ENCODE measurements around the gene WDR18.

WDR18 gene, protein sequence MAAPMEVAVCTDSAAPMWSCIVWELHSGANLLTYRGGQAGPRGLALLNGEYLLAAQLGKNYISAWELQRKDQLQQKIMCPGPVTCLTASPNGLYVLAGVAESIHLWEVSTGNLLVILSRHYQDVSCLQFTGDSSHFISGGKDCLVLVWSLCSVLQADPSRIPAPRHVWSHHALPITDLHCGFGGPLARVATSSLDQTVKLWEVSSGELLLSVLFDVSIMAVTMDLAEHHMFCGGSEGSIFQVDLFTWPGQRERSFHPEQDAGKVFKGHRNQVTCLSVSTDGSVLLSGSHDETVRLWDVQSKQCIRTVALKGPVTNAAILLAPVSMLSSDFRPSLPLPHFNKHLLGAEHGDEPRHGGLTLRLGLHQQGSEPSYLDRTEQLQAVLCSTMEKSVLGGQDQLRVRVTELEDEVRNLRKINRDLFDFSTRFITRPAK

DNA sequence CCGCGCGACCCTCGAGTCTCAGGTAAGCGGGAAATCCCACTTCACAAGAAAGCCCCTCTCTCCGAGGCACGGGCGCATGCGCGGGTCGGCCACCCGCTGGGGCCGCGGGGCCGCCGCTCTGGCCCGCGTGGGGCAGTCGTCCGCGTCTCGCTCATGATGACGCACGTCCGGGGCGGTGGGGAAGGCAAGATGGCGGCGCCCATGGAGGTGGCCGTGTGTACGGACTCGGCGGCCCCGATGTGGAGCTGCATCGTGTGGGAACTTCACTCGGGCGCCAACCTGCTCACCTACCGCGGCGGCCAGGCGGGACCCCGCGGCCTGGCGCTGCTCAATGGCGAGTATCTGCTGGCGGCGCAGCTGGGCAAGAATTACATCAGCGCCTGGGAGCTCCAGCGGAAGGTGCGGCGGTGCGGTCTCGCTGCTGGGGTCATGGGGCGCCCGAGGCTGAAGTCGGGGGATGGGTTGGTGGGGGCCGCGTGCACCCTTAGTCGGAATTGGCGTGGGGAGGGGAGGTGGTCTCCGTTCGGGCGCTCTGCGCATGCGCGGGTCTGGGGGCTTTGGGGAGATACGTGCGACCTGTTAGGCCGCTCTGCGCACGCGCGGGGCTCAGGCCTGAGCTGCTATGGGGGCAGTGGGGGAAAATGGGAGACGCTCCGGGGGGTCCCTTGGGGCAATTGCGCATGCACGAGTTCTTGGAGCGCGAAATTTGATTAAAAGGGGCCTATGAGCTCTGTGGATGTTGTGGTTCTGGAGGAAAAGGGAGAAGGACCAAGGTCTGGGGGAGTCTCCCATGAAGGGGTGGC lies at the start of gene WDR18:
WDR18 (plus strand) TSS at position 181 of the 803 bp plus-strand sequence; CDS start at position 190, 9 bp downstream.
- peak; percentile 57 to 96 (median 89) for DNase-seq

DNA sequence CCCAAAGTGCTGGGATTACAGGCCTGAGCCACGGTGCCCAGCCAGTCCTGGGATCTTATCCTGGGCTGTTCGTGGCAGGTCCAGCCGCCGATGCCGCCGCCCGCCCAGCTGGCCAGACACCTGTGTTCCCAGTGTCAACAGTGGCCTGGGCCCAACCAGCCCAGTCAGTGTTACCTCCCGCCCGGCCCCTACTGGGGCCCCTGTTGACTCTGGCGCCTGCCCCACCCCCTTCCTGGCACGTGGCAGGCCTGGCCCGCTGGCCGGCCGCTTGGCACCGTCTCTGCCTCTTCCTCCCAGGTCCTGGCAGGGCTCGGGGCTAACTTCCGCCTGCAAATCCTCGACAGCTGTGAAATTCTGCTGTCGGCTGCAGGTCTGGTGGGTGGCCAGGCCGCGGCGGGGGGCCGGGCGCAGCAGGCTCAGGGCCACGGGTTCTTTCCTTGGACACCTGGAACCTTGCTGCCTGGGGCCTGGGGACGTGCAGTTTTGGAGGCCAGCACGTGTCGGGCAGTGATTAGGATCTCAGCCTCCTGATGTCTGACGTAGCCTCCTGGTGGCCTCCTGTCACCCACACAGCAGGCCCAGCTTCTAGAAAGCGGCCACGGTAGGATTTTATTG lies 49.2 kb upstream of the WDR18 start:
- peak in 53 of 58 donors; percentile 15 to 81 (median 63) for DNase-seq

DNA sequence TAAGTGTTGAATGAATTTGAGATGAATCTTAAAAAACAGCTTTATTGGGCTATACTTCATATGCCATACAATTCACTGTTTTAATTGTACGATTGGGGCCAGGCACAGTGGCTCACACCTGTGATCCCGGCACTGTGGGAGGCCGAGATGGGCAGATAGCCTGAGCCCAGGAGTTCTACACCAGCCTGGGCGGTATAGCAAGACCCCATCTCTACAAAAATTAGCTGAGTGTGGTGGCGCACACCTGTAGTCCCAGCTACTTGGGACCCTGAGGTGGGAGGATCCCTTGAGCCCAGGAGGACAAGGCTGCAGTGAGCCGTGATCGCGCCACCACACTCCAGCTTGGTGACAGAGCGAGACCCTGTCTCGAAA lies 48.0 kb upstream of the WDR18 start:
- DNase-seq, result no peak

DNA sequence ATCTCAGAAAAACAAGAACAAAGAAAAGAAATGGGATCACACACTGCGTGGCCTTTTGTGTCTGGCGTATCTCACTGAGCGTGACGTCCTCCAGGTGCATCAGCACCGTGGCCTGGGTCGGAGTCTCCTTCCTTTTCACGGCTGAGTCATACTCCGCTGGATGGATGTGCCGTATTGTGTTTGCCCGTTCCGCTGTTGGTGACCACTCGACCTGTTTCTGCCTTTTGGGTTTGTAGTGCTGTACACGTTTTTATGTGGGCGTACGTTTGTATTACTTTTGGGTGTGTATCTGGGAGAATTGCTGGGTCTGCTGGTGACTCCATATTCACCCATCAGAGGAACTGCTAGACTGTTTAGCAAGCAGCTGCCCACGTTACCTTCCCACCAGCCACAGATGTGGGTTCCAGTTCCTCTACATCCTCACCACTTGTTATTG lies 46.9 kb upstream of the WDR18 start:
- DNase-seq, result no peak

DNA sequence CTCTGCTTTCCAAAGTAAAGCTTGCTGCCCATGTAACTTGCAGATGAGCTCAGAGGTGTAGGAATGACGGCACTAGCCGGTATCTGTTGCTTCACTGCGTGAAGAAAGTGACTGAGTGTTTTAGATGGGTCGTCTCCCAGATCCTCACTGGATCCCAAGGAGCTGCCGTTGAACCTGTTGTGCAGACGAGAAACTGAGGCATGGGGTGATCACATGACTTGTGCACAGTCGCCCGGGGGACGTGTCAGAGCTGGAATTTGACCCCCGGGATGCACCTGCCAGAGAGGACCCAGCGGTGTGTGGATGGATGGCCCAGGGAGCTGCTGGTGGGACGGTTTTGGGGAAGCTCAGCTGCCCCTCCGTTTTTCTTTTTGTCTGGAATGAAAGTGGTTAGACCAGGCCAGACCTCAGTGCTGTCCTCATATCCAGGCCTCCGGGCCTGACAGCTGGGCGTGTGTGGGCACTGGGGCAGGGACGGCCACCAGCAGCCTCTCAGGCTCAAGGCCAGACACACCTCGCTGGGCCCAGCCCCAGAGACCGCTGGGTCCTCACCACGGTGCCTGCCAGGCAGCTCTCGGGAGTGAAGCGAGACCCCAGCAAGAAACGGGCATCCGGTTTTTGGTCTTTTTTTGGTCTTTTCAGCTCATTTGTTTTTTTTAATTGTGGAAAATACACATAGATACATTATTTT lies 45.8 kb upstream of the WDR18 start:
- no peak for DNase-seq

DNA sequence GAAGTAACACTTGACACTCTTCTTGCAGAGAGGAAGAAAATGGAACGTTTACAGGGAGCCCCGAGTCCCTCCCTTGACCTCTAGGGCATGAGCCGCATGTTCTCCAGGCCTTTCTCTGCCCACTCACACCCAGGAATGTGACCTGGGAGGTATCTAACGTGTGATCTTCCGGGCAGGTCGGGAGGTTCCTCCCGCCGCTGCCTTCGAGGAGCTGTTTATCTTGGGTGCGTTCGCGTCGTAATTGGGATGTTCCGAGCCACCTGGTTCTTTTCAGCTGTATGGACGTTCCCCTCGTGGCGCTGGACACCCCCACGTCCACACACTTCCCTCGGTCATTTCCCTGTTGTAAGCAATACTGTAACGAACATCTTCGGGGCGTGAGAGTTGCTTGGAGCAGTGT lies 44.7 kb upstream of the WDR18 start:
- DNase-seq, result no peak

DNA sequence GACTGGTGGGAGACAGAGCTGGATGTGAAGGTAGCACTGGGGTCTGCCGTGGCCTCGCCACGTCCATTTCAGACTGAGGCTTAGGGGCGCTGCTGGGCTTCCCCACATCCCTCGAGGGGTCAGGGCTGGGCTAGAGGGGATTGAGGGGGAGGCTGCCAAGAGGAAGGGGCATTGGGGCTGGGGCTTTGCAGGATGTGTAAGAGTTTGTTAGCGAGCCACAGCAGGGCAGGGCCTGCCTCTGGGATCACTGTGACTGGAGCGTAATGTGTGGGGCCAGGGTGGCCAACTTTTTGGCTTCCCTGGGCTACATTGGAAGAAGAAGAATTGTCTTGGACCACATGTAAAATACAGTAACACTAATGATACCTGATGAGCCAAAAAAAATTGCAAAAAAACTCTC lies 44.2 kb upstream of the WDR18 start:
- DNase-seq, result no peak

DNA sequence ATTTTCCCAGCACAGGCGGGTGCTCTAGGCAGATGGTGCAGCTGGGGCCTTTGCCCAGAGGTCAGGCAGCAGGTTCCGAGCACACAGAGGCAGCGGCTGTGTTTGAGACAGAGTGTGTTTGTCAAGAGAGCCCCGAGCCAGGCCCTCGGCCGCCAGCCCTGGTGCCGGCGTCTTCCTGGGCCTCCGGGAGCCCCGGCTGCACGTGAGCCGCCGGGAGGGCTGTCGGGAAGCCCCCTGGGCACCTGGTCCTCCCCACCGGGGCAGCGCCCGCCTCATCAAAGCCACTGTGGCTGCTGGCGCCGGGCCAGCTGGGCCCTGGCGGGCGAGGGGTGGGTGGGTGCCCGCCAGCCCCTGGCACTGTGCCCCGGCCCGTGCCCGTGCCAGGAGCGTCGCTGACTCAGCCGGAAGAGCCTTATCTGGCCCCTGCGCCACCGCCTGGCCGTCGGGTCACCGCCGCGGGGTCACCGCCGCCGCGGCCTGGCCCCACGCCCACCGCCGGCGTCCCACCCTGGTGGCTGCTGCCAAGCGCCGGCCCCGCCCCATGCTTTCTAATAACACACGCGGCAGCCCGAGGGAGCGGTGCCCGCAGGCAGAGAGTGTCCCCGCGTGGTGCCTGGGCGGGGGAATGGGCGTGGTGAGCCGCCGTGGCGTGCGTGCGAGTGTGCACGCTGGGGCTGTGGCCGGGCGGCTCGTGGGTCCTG lies 43.4 kb upstream of the WDR18 start:
- peak in 54 of 58 donors; percentile 23 to 91 (median 66) for DNase-seq

DNA sequence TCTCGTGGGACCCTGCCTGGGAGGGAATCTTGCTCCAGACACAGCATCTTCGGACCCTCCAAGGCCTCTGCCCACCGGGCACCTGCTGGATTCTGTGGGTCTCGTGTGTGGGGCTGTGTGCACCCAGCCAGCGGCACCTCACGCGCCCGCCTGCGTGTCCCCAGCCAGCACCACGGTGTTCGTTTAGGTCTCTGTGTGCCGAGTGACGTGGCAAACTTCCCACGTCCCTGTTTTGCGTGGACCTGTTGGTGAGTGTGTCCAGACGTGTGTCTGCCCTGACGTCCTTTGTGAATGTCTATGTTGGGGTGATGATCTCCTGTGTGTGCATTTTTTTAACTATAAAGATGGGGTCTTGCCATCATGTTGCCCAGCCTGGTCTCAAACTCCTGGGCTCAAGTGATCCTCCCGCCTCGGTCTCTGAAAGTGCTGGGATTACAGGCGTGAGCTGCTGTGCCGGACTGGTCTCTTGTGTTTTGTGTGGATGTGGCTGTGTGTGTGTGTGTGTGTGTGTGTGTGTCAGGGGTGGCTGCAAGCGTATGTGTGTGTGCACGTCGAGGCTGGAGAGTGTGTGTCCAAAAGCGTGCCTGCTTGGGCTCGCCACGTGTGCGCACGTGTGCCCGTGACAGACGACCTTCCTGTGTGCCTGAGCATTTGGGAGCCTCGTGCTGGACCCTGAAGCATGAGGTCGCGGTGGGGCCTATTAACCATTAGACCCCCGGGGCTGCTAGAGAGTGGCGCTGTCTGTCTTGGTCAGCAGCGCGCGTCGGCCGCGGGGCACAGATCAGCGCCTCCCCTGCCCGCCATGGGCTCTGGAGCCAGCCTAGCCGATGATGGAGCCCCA lies 42.6 kb upstream of the WDR18 start:
- no peak for DNase-seq

DNA sequence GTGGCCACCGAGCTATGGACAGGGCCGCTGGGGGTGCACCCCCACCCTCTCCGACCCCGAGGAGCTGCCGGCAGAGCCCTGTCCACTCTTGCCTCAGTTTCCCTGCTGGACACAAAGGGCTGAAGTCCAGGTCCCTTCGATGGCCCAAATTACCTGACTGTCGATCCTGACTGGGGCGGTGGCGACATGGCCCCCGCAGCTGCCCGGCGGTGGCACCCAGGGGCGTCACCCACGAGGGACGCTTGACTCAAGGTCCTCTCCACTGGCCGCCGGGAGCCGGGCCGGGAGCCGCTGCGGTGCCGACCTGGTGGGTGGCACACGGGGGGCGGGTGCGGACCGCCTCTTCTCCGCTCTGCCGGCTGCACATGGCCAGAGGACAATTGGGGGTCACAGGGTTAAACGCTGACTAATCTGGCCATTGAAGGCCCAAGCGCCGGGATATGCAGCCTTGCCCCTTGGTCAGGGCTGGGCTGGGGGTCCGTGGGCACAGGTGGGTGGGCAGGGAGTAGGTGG lies 42.0 kb upstream of the WDR18 start:
- DNase-seq, result no peak

DNA sequence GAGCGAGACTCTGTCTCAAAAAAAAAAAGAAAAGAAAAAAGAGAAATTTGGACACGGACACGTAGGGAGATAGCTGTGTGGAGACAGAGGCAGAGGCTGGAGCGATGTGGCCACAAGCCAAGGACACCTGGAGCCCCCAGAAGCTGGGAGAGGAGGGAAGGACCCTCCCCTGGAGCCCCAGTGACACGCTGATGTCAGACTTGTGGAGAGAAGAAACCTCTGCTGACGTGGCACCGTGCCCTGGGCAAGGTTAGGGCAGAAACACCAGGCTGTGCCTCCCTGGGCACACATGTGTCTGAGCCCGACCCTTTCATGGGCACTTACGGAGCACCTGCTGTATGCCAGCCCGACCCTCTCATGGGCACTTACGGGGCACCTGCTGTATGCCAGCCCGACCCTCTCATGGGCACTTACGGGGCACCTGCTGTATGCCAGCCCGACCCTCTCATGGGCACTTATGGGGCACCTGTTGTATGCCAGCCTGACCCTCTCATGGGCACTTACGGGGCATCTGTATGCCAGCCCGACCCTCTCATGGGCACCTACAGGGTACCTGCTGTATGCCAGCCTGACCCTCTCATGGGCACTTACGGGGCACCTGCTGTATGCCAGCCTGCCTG lies 40.5 kb upstream of the WDR18 start:
- DNase-seq, result no peak

DNA sequence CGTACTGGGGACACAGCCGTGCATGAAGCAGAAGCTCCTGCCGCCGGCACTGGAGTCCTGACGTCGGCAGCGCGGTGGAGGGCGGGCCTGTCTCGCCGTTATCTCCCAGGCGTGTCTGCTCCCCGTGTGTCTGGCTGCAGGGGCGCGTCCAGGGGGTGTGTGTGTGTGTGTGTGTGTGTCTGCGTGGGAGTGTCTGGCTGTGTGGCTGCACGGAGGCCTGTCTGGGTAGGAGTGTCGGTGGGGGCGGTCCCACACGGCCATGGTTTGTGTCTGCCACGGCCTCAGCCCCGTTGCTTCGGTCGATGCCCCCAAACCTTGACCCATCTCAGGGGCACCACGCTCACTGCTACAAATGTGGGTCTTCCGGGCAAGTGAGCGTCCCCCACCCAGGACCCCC lies 40.0 kb upstream of the WDR18 start:
- peak in 3 of 58 donors; percentile 24 to 31 (median 30) for DNase-seq

DNA sequence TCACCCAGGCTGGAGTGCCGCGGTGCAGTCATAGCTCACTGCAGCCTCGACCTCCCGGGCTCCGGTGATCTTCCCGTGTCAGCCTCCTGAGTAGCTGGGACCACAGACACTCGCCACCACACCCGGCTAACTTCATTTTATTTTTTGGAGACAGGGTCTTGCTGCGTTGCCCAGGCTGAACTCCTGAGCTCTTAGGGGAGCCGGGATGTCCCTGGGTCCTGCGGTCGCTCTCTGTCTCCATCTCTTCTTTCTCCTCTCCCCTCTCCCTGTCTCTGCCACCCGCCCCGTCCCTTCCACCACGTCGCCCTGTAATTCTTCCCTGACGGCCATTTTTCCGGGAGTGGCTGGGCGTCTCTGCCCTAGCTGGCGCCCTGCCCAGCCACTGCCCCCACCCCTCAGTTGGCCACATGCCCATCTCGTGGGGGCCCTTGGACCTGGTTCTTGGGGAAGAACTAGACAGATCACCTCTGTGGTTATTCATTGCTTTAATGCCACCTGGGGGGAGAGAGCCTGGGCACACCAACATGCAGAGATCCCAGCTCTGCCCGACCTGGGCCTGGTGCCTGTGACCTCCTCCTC lies 39.4 kb upstream of the WDR18 start:
- DNase-seq, result no peak

DNA sequence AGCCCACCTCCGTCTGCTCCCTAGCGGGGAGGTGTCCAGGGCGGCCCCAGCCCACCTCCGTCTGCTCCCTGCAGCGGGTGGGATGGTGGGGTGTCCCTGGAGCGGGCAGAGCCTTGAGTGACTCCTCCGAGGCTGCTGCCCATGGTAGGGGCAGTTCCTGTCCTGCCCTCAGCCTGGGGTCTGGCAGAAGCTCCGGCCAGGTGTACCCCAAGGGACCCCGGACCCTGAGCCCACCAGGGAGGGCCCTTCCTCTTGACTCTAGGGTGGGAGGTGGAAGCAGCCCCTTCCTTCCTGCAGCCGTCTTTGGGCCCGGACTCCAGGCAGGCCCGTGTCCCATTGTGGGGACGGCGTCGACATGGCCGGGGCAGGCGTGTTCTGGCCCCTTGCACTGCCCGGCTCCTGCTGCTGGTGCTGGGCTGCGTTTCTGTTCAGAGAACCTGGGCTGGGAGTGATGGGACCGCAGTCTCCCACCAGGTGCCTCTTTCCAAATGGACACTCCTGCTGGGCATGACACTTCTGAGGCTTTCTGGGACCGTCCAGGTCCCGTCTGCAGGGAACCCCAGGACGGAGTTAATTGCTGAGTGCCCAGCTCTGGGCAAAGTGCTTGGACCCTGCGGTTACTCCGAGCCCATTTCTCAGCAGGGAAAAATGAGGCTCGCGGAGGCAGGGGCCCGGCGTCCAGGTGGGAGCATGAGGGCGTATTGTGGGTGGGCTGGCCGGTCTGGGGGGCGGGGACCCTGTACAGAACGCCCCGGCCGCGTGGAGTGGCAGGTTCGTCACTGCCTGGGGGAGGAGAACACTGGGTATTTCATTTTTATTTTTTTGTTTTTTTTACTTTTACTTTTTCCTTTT lies 38.5 kb upstream of the WDR18 start:
- no peak for DNase-seq

DNA sequence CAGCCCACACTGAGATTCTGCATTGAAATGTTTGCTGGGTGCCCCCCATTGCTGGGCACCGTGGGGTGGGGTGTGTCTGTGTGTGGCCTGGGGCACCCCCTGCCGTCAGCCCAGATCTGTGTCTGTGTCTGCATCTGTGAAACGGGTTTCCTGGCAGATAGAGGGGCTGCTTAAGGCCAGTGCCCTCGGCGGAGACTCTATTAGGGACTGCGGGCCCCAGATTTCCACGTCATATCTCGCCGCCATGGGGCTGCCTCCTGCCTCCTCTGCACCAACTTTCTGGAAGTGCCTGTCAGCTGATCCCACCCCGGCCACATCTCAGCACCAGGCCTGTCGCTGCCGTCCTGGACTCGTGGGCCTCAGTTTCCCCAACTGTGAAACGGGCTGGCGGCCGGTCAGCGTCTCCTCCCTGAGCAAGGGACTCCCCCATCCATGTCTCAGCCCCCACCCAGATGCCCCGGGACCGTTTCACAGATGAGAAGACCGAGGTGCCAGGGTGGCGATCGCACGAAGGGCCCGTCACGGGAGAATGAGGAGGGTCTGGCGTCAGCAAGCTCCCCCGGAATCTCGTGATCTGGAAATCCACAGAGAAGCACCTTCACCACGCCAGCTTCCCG lies 36.9 kb upstream of the WDR18 start:
- DNase-seq, result no peak

DNA sequence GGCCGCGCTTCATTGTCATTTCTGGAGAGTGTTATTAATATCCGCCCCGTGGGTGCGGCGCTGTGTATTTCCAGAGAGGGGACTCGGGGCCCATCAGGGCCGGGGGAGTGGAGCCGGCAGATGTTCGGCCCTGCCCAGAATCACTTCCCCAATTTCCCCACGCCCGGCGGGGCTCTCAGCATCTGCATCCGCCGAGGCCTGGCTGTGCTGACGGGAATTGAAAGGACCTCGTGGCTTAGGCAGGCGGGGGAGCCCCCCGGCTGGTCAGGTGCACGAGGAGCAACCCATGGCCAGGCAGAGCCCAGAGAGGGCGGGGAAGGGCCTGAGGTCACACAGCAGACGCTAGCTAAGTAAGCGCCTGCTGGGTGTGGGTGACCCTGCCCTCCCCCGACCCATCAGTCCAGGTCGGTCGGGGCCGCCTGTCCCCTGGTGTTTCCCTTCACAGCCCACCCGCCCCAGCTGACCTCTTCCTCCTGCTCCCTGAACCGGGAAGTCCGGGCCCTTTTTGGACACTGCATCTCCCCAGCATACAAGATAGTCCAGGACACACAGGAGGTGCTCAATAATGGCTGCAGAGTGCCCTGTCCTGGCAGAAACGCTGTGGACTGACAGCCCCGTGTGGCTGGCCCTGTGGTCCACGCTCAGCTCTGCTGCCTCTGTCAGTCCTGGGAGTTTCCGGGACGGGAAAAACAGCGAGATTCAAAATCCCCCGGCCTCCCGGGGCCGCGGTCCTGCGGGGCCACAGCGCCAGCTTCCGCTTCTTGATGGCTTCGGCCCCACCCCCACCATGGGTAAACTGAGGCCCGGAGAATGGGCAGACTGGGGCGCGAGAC lies 36.2 kb upstream of the WDR18 start:
- peak in 28 of 58 donors; percentile 4 to 64 (median 28) for DNase-seq
